GM21723 (cell line): ENCODE measurements around the gene FBXW8.

Experiments
- ATAC-seq: cut with Tn5 transposase; IDR thresholded peaks from one replicate; pipeline ENCODE4 v1.9.1; 2021; ENCODE audit warnings: mild to moderate bottlenecking, moderate library complexity; ENCODE audit not compliant: unreplicated experiment

Gene FBXW8

GRCh38 chr12:116922194-116922897 is 11.6 kb downstream of the FBXW8 start:
- ATAC-seq, result peak; percentile 69

- peak; percentile 72 for ATAC-seq
These were observed 14.1 kb downstream of the FBXW8 start for GRCh38 chr12:116924558-116925453.

- ATAC-seq, result no peak
These were observed 15.8 kb downstream of the FBXW8 start for GRCh38 chr12:116926283-116927243.

GRCh38 chr12:116927244-116927940 is 16.6 kb downstream of the FBXW8 start:
- ATAC-seq, result no peak

- no peak for ATAC-seq
These were observed 17.8 kb downstream of the FBXW8 start for GRCh38 chr12:116928504-116928903.

GRCh38 chr12:116929885-116930284 is 19.1 kb downstream of the FBXW8 start:
- ATAC-seq, result no peak

- ATAC-seq, result no peak
These were observed 20.9 kb downstream of the FBXW8 start for GRCh38 chr12:116931665-116932064.

- ATAC-seq, result no peak
These were observed 22.3 kb downstream of the FBXW8 start for GRCh38 chr12:116933091-116933490.

- no peak for ATAC-seq
These were observed 22.9 kb downstream of the FBXW8 start for GRCh38 chr12:116933512-116934246.

GRCh38 chr12:116934908-116935705 is 24.4 kb downstream of the FBXW8 start:
- ATAC-seq, result no peak

- no peak for ATAC-seq
These were observed 26.9 kb downstream of the FBXW8 start for GRCh38 chr12:116937640-116938039.

- ATAC-seq, result no peak
These were observed 29.0 kb downstream of the FBXW8 start for GRCh38 chr12:116939734-116940133.

GRCh38 chr12:116941188-116941587 is 30.4 kb downstream of the FBXW8 start:
- no peak for ATAC-seq

- ATAC-seq, result no peak
These were observed 32.9 kb downstream of the FBXW8 start for GRCh38 chr12:116943419-116944372.

GRCh38 chr12:116945886-116946550 is 35.3 kb downstream of the FBXW8 start:
- ATAC-seq, result no peak

- no peak for ATAC-seq
These were observed 37.5 kb downstream of the FBXW8 start for GRCh38 chr12:116948298-116948697.

- ATAC-seq, result no peak
These were observed 40.0 kb downstream of the FBXW8 start for GRCh38 chr12:116950628-116951325.
